Neural cell (in vitro differentiated cells): Measurements from ENCODE around the gene CLTCL1.

Source experiments
- CTCF ChIP-seq: fragments of 450-650 bp; IDR thresholded peaks from 2 replicates; pipeline ENCODE4 v1.5.1; 2014; ENCODE audit warnings: antibody characterized with exemption, mild to moderate bottlenecking, moderate library complexity; ENCODE audit not compliant: poor library complexity, severe bottlenecking
- EP300 ChIP-seq: fragments of 450-650 bp; conservative IDR thresholded peaks from 2 replicates; pipeline ENCODE4 v1.6.1; 2014; ENCODE audit warnings: antibody characterized with exemption, mild to moderate bottlenecking, moderate library complexity; ENCODE audit not compliant: poor library complexity, severe bottlenecking
- EZH2 ChIP-seq: fragments of 200-600, 300-800 bp; shearing (Covaris generic), sonication (generic); IDR thresholded peaks from 2 replicates; pipeline ENCODE4 v1.6.1; 2014; ENCODE audit warnings: antibody characterized with exemption, low read length, borderline replicate concordance, mild to moderate bottlenecking; ENCODE audit not compliant: insufficient read depth, poor library complexity, severe bottlenecking
- MXI1 ChIP-seq: fragments of 450-650 bp; conservative IDR thresholded peaks from 2 replicates; pipeline ENCODE4 v1.6.1; 2014; ENCODE audit warnings: antibody characterized with exemption, mild to moderate bottlenecking; ENCODE audit not compliant: poor library complexity, severe bottlenecking
- POLR2AphosphoS5 ChIP-seq: IDR thresholded peaks from 2 replicates; pipeline ENCODE4 v1.6.1; 2012
- RAD21 ChIP-seq: fragments of 450-650 bp; conservative IDR thresholded peaks from 2 replicates; pipeline ENCODE4 v1.6.1; 2014; ENCODE audit warnings: antibody characterized with exemption, mild to moderate bottlenecking, moderate library complexity
- REST ChIP-seq: IDR thresholded peaks from 2 replicates; pipeline ENCODE4 v1.6.1; 2012; ENCODE audit warnings: borderline replicate concordance
- SMC3 ChIP-seq: fragments of 450-650 bp; conservative IDR thresholded peaks from 2 replicates; pipeline ENCODE4 v1.6.1; 2014; ENCODE audit warnings: antibody characterized with exemption, mild to moderate bottlenecking, moderate library complexity; ENCODE audit not compliant: poor library complexity
- TAF1 ChIP-seq: IDR thresholded peaks from 2 replicates; pipeline ENCODE4 v1.6.1; 2012; ENCODE audit warnings: low read depth

GRCh38 chr22:19271273-19271855 is 20.2 kb downstream of the CLTCL1 start:
- TF ChIP-seq CTCF (no peak), POLR2AphosphoS5 (no peak), EZH2 (no peak), TAF1 (no peak), EP300 (no peak), SMC3 (no peak), REST (no peak), RAD21 (no peak), MXI1 (no peak)
